Tibial artery (tissue), 4 donors: ENCODE data around the gene ADAMTS16.

Experiments used
- DNase-seq, 2 donors: peaks; one replicate each; pipeline ENCODE4 v3.0.0-alpha.2; 2019
- H3K27ac ChIP-seq, 2 donors: fragments of 200-600 bp; sonication (generic) in 1 of 2; 1 replicate in 1 of 2; 2 replicates in 1 of 2; pipeline ENCODE4 v1.5.1; 2018 to 2019; ENCODE audit warnings: mild to moderate bottlenecking in 1 of 2
- H3K27me3 ChIP-seq, 2 donors: fragments of 200-600 bp; sonication (generic) in 1 of 2; one replicate each; pipeline versions ENCODE4 v1.5.1 to v1.6.0; 2016 to 2019
- H3K36me3 ChIP-seq, 3 donors: fragments of 200-600 bp; sonication (generic) in 2 of 3; one replicate each; pipeline ENCODE4 v1.5.1; 2016 to 2019; ENCODE audit warnings: mild to moderate bottlenecking in 2 of 3
- H3K4me1 ChIP-seq, 4 donors: fragments of 200-600 bp; sonication (generic) in 2 of 4; 1 replicate in 3 of 4; 2 replicates in 1 of 4; pipeline ENCODE4 v1.5.1; 2016 to 2019
- H3K4me3 ChIP-seq, 2 donors: fragments of 200-600 bp; sonication (generic) in 1 of 2; 1 replicate in 1 of 2; 2 replicates in 1 of 2; pipeline ENCODE4 v1.5.1; 2018 to 2019; ENCODE audit warnings: mild to moderate bottlenecking in 2 of 2
- H3K9me3 ChIP-seq, 3 donors: fragments of 200-600 bp; sonication (generic) in 1 of 3; one replicate each; pipeline ENCODE4 v1.5.1; 2016 to 2019
- CTCF ChIP-seq, 2 experiments: fragments of 200-600 bp in 1 of 2; fragments of 450-650 bp in 1 of 2; IDR thresholded peaks; one replicate each; pipeline ENCODE4 v1.5.1; 2017 to 2019; ENCODE audit warnings: antibody characterized with exemption in 2 of 2, mild to moderate bottlenecking in 1 of 2, moderate library complexity in 1 of 2
- intact Hi-C: fragments of 100-400 bp; cut with DNase I; formaldehyde crosslinking; loops from one replicate; pipeline ENCODE4 v1.15.0; 2023; ENCODE audit warnings: low total_unique reads

Gene ADAMTS16

GRCh38 chr5:5360363-5360940 is 220.3 kb downstream of the ADAMTS16 start:
- Histone ChIP-seq H3K27ac (no peak overlapping the region), H3K4me3 (no peak overlapping the region), H3K27me3 (no peaks in the 10 kb centered on the region), H3K36me3 (no peaks in the 10 kb centered on the region), H3K4me1 (peaks cover 0 to 7% (median 0%) of the 10 kb centered on the region in 4 donors), H3K9me3 (no peaks in the 10 kb centered on the region)
- TF ChIP-seq CTCF (IDR thresholded peaks at IDR 0.05), result no peak
- intact Hi-C loops, result no loop called here
- DNase-seq, result no peak

GRCh38 chr5:5360941-5361520 is 220.9 kb downstream of the ADAMTS16 start:
- Histone ChIP-seq H3K36me3 (no peaks in the 10 kb centered on the region), H3K27ac (no peak overlapping the region), H3K4me3 (no peak overlapping the region), H3K9me3 (no peaks in the 10 kb centered on the region), H3K27me3 (no peaks in the 10 kb centered on the region), H3K4me1 (peaks cover 0 to 7% (median 0%) of the 10 kb centered on the region in 4 donors)
- intact Hi-C loops, result no loop called here
- DNase-seq, result no peak
- no peak for TF ChIP-seq CTCF (IDR thresholded peaks at IDR 0.05)

GRCh38 chr5:5363045-5363444 is 222.9 kb downstream of the ADAMTS16 start:
- Histone ChIP-seq H3K4me1 (peaks cover 0 to 5% (median 0%) of the 10 kb centered on the region in 4 donors), H3K27me3 (no peaks in the 10 kb centered on the region), H3K4me3 (no peak overlapping the region), H3K9me3 (no peaks in the 10 kb centered on the region), H3K36me3 (no peaks in the 10 kb centered on the region), H3K27ac (no peak overlapping the region)
- DNase-seq, result no peak
- intact Hi-C loops, result no loop called here
- no peak for TF ChIP-seq CTCF (IDR thresholded peaks at IDR 0.05)

GRCh38 chr5:5364932-5365331 is 224.8 kb downstream of the ADAMTS16 start:
- H3K4me3 ChIP-seq, result no peak overlapping the region
- H3K27me3 ChIP-seq, result no peaks in the 10 kb centered on the region
- no peaks in the 10 kb centered on the region for H3K4me1 ChIP-seq
- TF ChIP-seq CTCF (IDR thresholded peaks at IDR 0.05), result no peak
- H3K9me3 ChIP-seq, result no peaks in the 10 kb centered on the region
- no peaks in the 10 kb centered on the region for H3K36me3 ChIP-seq
- H3K27ac ChIP-seq, result no peak overlapping the region
- intact Hi-C loops, result no loop called here
- DNase-seq, result no peak

- no peak for DNase-seq
- no peak for TF ChIP-seq CTCF (IDR thresholded peaks at IDR 0.05)
- Histone ChIP-seq H3K4me1 (no peaks in the 10 kb centered on the region), H3K27ac (no peak overlapping the region), H3K36me3 (no peaks in the 10 kb centered on the region), H3K9me3 (no peaks in the 10 kb centered on the region), H3K27me3 (no peaks in the 10 kb centered on the region), H3K4me3 (no peak overlapping the region)
- intact Hi-C loops, result no loop called here
These were observed 227.6 kb downstream of the ADAMTS16 start for GRCh38 chr5:5367739-5368138.
